Measurements from ENCODE around the gene BTF3L4.

The BTF3L4 gene

GRCh38 chr1:52056937-52057231 lies 789 bp downstream of the BTF3L4 start:
- Histone ChIP-seq H3K4me1 (ENCODE audit: insufficient read depth, low read length, severe bottlenecking) (peaks cover 40% of the 10 kb centered on the region), H3K9me3 (ENCODE audit: low read length) (no peaks in the 10 kb centered on the region), H3K27me3 (ENCODE audit: insufficient read depth, low read length) (no peaks in the 10 kb centered on the region), H2AFZ (ENCODE audit: low read length) (no peak overlapping the region), H3K9ac (ENCODE audit: low read length) (peak overlapping the region; percentile 95), H3K27ac (ENCODE audit: low read depth, low read length, poor library complexity, severe bottlenecking) (peak overlapping the region; percentile 72), H4K20me1 (ENCODE audit: insufficient read depth, low read length) (no peaks in the 10 kb centered on the region), H3K9me2 (ENCODE audit: low read depth, low read length) (no peaks in the 10 kb centered on the region), H3K36me3 (ENCODE audit: insufficient read depth, low read length) (peaks cover 32% of the 10 kb centered on the region), H3K4me3 (ENCODE audit: low read depth, low read length, poor library complexity, severe bottlenecking) (peak overlapping the region; percentile 91), H3K79me2 (ENCODE audit: insufficient read depth, low read length) (peaks cover 47% of the 10 kb centered on the region), H3F3A (ENCODE audit: insufficient read depth, low read length) (no peaks in the 10 kb centered on the region), H3K4me2 (ENCODE audit: low read length) (peak overlapping the region; percentile 87)
- TF ChIP-seq CTCF (IDR thresholded peaks at IDR 0.05; ENCODE audit: low read length): no peak
- TF ChIP-seq EZH2 (IDR thresholded peaks at IDR 0.05; ENCODE audit: borderline replicate concordance, low read length): no peak

GRCh38 chr1:52057255-52057654 lies 1.2 kb downstream of the BTF3L4 start:
- H3F3A ChIP-seq (ENCODE audit: insufficient read depth, low read length): no peaks in the 10 kb centered on the region
- peaks cover 29% of the 10 kb centered on the region for H3K36me3 ChIP-seq (ENCODE audit: insufficient read depth, low read length)
- no peak overlapping the region for H2AFZ ChIP-seq (ENCODE audit: low read length)
- H3K4me3 ChIP-seq (ENCODE audit: low read depth, low read length, poor library complexity, severe bottlenecking): peak overlapping the region; percentile 91
- peak overlapping the region; percentile 72 for H3K27ac ChIP-seq (ENCODE audit: low read depth, low read length, poor library complexity, severe bottlenecking)
- H3K79me2 ChIP-seq (ENCODE audit: insufficient read depth, low read length): peaks cover 47% of the 10 kb centered on the region
- H3K4me1 ChIP-seq (ENCODE audit: insufficient read depth, low read length, severe bottlenecking): peaks cover 40% of the 10 kb centered on the region
- peak overlapping the region; percentile 95 for H3K9ac ChIP-seq (ENCODE audit: low read length)
- no peaks in the 10 kb centered on the region for H3K9me3 ChIP-seq (ENCODE audit: low read length)
- H4K20me1 ChIP-seq (ENCODE audit: insufficient read depth, low read length): no peaks in the 10 kb centered on the region
- no peak for TF ChIP-seq EZH2 (IDR thresholded peaks at IDR 0.05; ENCODE audit: borderline replicate concordance, low read length)
- TF ChIP-seq CTCF (IDR thresholded peaks at IDR 0.05; ENCODE audit: low read length): no peak
- no peaks in the 10 kb centered on the region for H3K9me2 ChIP-seq (ENCODE audit: low read depth, low read length)
- H3K27me3 ChIP-seq (ENCODE audit: insufficient read depth, low read length): no peaks in the 10 kb centered on the region
- peak overlapping the region; percentile 87 for H3K4me2 ChIP-seq (ENCODE audit: low read length)

- Histone ChIP-seq H3F3A (ENCODE audit: insufficient read depth, low read length) (no peaks in the 10 kb centered on the region), H4K20me1 (ENCODE audit: insufficient read depth, low read length) (no peaks in the 10 kb centered on the region), H3K79me2 (ENCODE audit: insufficient read depth, low read length) (peaks cover 47% of the 10 kb centered on the region), H3K9me2 (ENCODE audit: low read depth, low read length) (no peaks in the 10 kb centered on the region), H3K36me3 (ENCODE audit: insufficient read depth, low read length) (peaks cover 33% of the 10 kb centered on the region), H3K27me3 (ENCODE audit: insufficient read depth, low read length) (no peaks in the 10 kb centered on the region), H3K9ac (ENCODE audit: low read length) (no peak overlapping the region), H3K4me2 (ENCODE audit: low read length) (peak overlapping the region; percentile 87), H3K4me3 (ENCODE audit: low read depth, low read length, poor library complexity, severe bottlenecking) (peak overlapping the region; percentile 91), H3K9me3 (ENCODE audit: low read length) (no peaks in the 10 kb centered on the region), H3K27ac (ENCODE audit: low read depth, low read length, poor library complexity, severe bottlenecking) (no peak overlapping the region), H2AFZ (ENCODE audit: low read length) (no peak overlapping the region), H3K4me1 (ENCODE audit: insufficient read depth, low read length, severe bottlenecking) (peaks cover 40% of the 10 kb centered on the region)
- TF ChIP-seq EZH2 (IDR thresholded peaks at IDR 0.05; ENCODE audit: borderline replicate concordance, low read length) (no peak), CTCF (IDR thresholded peaks at IDR 0.05; ENCODE audit: low read length) (no peak)
Measured at GRCh38 chr1:52057876-52058415, 1.9 kb downstream of the BTF3L4 start.
